Measurements from ENCODE around the gene MOB3B. TPM values are rescaled to one million over a fixed set of nuclear protein-coding genes. Genes with fewer than 3 reads are reported as not detected.

MOB3B gene
- 1.5 and 2.2 TPM in 2 replicates for total RNA-seq

GRCh38 chr9:27529316-27530278 is at the start of gene MOB3B:
MOB3B (minus strand) TSS chr9:27529814; CDS start chr9:27455550, 74,264 bp downstream.

GRCh38 chr9:27572918-27573633 is 43.5 kb upstream of the MOB3B start, which contains the start of gene C9orf72:
C9orf72 (minus strand) TSS chr9:27573481; CDS start chr9:27567120, 6,361 bp downstream.

GRCh38 chr9:27524236-27524635 is 5.4 kb downstream of the MOB3B start, which contains the start of gene IFNK:
IFNK (plus strand) TSS chr9:27524290; CDS start chr9:27524337, 47 bp downstream.

GRCh38 chr9:27297050-27297449 is 232.6 kb downstream of the MOB3B start, which contains the start of gene EQTN:
EQTN (minus strand) TSS chr9:27297150; CDS start chr9:27297055, 95 bp downstream.

Other genes starting within 250 kb of the MOB3B start
- 0.09 and 0.22 TPM in 2 replicates for gene EQTN, start 232.7 kb downstream of the MOB3B start, total RNA-seq
- not detected in 2 replicates for gene IFNK, start 5.5 kb downstream of the MOB3B start, total RNA-seq
- gene C9orf72, start 43.7 kb upstream of the MOB3B start, total RNA-seq = 9.9 and 12.5 TPM in 2 replicates

Measured in dermis lymphatic vessel endothelial cell (primary cell).